Stimulated activated CD4-positive, alpha-beta T cell treated with anti-CD3 and anti-CD28 coated beads, Interleukin-4, amount 100 ng/mL, for 48 hours (primary cell): ENCODE measurements around the gene RGPD6.
"Not testable (repeated sequence)": the region's sequence is repeated elsewhere in the genome, so short reads cannot be mapped to it uniquely, and the experiment has no call there.

Source experiments
- DNase-seq, 2 donors: peaks; one replicate each; pipeline ENCODE4 v3.0.0-alpha.2; 2020; ENCODE audit warnings: low read depth in 2 of 2

The RGPD6 gene

DNA sequence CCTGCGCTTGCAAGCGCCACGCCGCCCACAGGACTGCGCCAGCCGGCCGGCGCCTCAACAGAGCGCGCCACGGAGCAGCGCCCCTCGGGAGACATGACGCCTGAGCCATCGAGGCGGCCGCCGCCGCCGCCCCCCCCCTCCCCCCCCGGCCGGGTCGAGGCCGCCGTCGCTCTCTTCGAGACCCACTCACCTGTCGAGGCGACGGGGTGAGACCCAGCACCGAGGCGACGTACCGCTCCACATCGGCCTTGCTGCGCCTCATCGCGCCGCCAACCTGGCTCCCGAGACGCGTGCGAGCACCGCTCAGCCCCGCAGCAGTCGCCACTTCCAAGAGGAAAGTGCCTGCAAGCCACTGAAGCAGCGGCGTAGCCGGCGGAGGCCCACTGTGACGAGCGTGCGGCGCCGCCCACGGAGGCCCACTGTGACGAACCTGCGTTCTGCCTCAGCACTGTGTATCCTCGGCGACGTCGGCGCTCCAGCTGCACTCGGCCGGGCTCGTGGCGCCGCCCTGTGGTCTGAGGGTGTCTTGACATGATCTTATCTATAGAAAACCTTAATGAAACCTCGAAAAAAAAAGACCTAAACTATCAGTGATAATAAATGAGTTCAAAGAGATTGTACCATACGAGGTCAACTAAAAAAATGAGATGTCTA is at the start of gene RGPD6:
Gene RGPD6, minus strand, starts transcription at position 460 of the 654 bp plus-strand sequence. Its CDS starts 198 bp downstream, at position 262.
- not testable (repeated sequence) for DNase-seq

GRCh38 chr2:110619326-110619939 is 42.4 kb upstream of the RGPD6 start:
- DNase-seq, result not testable (repeated sequence)

DNA sequence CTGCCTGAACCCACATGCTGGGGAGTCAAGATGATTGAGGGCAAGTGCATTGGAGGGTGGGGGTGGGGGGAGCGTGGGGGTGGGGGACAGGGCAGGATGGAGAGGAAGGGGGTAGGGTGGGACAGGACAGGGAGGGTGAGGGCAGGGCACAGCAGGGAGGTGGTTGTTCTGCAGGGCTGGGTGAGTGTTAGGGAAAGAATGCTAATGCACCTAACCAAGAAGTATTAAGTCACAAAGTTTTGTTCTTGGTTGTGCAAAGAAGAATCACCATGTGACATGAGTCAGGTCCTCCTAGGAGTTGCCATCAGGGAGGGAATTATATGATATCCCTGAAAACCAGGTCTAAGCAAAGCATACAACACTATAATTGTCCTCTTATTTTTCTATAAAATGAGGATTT is 36.9 kb upstream of the RGPD6 start:
- DNase-seq, result not testable (repeated sequence)

DNA sequence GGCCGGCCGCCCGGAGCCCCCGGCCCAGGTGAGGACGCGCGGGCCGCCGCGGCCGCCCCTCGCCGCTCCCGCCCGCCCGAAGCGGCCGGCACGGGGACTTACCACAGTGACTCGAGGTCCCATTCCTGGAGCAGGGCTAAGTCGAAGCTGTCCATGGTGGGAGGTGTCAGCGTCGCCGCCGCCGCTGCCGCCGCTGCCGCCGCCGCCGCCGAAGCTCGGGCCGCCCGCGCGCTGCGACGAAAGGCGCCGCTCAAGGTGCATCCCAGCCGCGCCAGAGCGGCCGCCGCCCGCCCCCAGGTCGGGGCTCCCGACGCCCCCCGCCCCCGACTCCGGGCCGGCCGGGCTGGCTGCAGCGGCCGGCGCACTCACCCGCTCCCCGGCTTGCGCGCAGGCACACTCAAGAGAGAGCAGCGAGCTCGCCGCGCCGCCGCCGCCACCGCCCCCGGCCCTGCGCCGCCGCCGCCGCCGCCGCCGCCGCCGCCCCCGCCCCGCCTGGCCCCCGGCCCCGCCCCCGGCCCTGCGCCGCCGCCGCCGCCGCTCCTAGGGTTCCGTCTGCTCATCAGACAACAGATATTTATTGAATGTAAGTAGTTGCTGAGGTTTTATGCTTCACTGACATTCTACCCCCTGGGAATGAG is 33.7 kb upstream of the RGPD6 start:
- not testable (repeated sequence) for DNase-seq

GRCh38 chr2:110609843-110610612 is 33.0 kb upstream of the RGPD6 start:
- not testable (repeated sequence) for DNase-seq

- DNase-seq, result not testable (repeated sequence)
Observed at GRCh38 chr2:110608788-110609502, 31.9 kb upstream of the RGPD6 start.

DNA sequence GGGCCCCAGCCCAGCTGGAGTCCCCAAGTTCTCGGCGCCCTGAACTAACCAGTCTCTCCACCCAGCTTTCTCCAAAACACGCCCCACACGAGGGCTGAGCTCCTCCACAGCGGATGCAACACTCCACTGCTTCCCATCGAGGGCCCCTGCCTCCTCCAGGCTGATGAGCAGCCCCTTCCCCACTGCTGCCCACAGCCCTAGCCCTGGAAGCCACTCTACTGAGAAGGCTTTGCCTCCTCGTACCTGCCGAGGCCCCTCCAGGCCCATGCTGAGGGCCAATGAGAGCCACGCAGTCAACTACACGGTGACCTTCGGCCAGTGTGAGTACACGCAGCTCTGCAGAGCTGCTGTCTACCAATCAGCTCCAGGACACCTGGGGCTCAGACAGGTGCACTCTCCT is 28.0 kb upstream of the RGPD6 start:
- DNase-seq, result not testable (repeated sequence)

- not testable (repeated sequence) for DNase-seq
Observed at GRCh38 chr2:110603917-110604591, 27.0 kb upstream of the RGPD6 start.

DNA sequence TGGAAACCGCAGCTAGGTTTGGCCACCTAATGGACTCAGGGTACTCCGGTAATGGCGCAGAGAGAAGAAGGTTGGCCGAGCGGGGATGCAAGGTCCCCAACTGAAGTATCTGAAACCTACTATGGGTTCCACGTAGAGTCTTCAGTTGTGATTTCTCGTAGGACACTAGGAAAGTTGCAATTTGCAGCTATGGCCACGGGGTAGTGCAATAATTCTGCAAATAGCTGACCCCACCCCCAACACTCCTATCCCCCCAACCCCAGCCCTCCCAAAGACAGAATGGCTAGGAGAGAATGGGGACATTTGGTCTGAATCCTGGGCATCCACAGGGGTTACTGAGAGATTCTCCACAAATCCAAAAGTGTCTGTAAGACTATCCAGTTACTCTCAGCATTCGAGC is 25.1 kb upstream of the RGPD6 start:
- not testable (repeated sequence) for DNase-seq

GRCh38 chr2:110591973-110592372 is 15.0 kb upstream of the RGPD6 start:
- DNase-seq, result not testable (repeated sequence)

GRCh38 chr2:110589677-110590330 is 12.8 kb upstream of the RGPD6 start:
- DNase-seq, result not testable (repeated sequence)

GRCh38 chr2:110588520-110588919 is 11.5 kb upstream of the RGPD6 start:
- DNase-seq, result not testable (repeated sequence)

DNA sequence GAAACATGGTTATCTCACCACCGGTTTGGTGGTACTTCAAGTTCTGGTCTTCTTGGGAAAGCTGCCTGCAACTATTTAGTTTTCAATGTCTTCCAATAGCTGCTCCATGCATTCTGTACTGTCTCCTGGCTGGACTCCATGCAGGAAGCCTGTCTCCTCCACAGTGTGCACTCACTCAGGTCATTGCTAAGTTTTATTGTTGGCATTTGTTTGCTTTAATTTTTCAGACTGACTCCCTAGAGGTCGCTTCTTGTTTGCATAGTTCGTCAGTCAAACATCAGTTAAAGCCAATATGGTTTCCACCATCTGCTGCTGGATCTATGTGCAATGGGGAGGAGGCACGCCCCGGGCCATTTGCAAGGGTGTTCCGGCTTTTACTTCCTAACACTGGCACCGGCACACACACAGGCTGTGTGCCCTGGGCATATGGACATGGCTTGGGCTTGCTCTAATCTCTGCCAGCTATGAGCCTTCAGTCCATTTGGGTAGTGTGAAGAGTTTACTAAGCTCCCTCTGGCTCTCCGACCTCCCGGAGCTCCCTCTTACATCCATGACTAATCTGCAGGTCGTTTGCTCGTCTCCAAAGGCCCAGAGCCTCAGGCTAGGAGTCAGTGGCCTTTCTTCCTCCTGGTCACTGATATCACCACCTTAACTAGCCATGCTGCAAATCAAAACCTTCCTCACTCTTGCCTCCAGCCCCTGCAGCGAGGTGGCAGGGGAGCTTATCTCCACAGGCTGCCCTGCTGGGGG is 2.4 kb upstream of the RGPD6 start:
- DNase-seq, result not testable (repeated sequence)

- not testable (repeated sequence) for DNase-seq
Observed at GRCh38 chr2:110578429-110578828, 1.4 kb upstream of the RGPD6 start.

GRCh38 chr2:110499755-110500377 is 77.2 kb downstream of the RGPD6 start:
- not testable (repeated sequence) for DNase-seq

DNA sequence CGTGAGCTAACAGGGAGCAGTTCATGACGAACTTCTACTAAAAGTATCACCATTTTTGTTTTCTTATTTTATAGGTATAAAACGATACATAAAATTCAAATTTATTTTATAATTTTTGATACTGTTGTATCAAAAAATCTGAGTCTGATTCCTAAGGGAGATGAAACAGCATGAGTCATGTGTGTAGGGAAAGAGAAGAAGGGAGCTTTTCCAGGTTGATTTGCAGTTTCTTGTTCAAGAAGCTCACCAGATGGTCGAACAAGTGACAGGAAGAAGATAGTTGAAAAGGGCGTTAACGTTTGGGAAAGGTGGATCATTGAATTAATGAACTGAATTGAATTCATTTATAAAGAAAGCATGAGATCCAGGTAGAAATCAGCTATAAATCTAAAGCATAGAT is 81.0 kb downstream of the RGPD6 start:
- DNase-seq, result not testable (repeated sequence)

DNA sequence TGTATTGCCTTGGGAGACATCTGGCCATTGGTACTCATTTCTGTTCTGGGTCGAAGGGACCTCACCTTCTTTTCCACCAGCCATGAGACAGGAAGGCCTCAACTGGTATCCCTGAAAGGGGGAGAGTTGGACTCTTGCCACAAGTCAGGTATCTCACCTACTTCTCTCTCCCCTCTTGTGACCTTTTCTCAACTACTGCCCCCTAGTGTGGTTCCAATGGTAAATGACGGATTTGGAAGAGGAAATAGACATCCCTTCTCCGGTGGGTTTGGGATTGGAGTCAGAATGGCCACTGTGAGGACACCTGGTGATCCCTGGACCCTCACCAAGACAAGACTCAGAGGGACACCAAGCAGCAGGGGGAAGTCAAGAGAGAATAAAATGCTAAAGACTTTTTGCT is 82.5 kb downstream of the RGPD6 start:
- not testable (repeated sequence) for DNase-seq

DNA sequence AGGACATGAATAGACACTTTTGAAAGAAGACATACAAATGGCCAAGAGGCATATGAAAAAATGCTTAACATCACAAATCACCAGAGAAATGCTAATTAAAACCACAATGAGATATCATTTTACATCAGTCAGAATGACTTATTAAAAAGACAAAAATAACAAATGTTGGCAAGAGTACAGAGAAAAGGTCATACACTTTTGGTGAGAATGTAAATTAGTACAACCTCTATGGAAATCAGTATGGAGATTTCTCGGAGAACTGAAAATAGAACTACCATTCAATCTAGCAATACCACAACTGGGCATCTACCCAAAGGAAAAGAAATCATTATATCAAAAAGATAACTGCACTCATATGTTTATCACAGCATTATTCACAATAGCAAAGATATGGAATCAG is 88.0 kb downstream of the RGPD6 start:
- DNase-seq, result not testable (repeated sequence)

DNA sequence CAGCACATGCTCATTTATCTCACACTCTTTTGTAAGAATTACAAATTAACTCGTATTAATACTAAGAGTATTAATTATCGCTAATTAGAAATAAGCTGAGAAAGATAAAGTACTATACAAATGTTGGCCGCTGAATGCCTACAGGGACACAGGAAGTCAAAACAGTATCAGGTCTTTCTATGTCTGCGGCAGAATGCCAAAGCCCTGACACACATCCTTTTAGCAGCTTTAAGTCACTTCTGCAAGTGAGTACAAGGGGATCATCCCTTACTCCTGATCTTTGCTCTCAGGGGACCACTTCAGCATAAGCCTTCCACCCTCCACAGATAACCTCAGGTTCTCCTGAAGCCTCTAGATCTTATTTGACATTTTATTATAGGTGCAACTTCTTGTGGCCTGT is 94.3 kb downstream of the RGPD6 start:
- not testable (repeated sequence) for DNase-seq
